Stomach (tissue), 9 donors: Measurements from ENCODE around the gene TRIM3. TPM values are rescaled to one million over a fixed set of nuclear protein-coding genes. Genes with fewer than 3 reads are reported as not detected.

Experiments used
- DNase-seq, 2 donors: peaks; one replicate each; pipeline versions ENCODE4 v3.0.0 to v3.0.0-alpha.2; 2013 to 2019
- H3K27ac ChIP-seq, 5 donors: fragments of 200-600 bp in 4 of 5; sonication (generic) in 4 of 5; one replicate each; pipeline ENCODE4 v1.5.1; 2013 to 2019; ENCODE audit warnings: mild to moderate bottlenecking in 1 of 5, moderate library complexity in 1 of 5
- H3K27me3 ChIP-seq, 3 donors: fragments of 200-600 bp; sonication (generic); one replicate each; pipeline ENCODE4 v1.5.1; 2017 to 2019; ENCODE audit warnings: mixed run types in 1 of 3
- H3K36me3 ChIP-seq, 4 donors: fragments of 200-600 bp; sonication (generic); 1 replicate in 3 of 4; 2 replicates in 1 of 4; pipeline ENCODE4 v1.5.1; 2016 to 2019
- H3K4me1 ChIP-seq, 4 donors: fragments of 200-600 bp; sonication (generic); one replicate each; pipeline ENCODE4 v1.5.1; 2016 to 2019
- H3K4me3 ChIP-seq, 4 donors: fragments of 200-600 bp; sonication (generic) in 3 of 4; one replicate each; pipeline ENCODE4 v1.5.1; 2016 to 2019; ENCODE audit warnings: mild to moderate bottlenecking in 1 of 4
- H3K9me3 ChIP-seq, 4 donors: fragments of 200-600 bp; sonication (generic); one replicate each; pipeline ENCODE4 v1.5.1; 2016 to 2019
- CTCF ChIP-seq, 7 experiments: fragments of 450-650 bp in 4 of 7; fragments of 200-600 bp in 3 of 7; sonication (generic) in 3 of 7; IDR thresholded peaks; one replicate each; pipeline ENCODE4 v1.5.1; 2016 to 2019; ENCODE audit warnings: antibody characterized with exemption in 7 of 7, control low read depth in 2 of 7, mild to moderate bottlenecking in 1 of 7
- EP300 ChIP-seq: sonication (generic); formaldehyde crosslinking; IDR thresholded peaks from one replicate; pipeline ENCODE4 v1.6.1; 2017; ENCODE audit warnings: antibody characterized with exemption
- POLR2A ChIP-seq, 4 donors: fragments of 450-650 bp; IDR thresholded peaks; one replicate each; pipeline ENCODE4 v1.6.1; 2016; ENCODE audit warnings: antibody characterized with exemption in 4 of 4, control low read depth in 2 of 4, mild to moderate bottlenecking in 1 of 4, moderate library complexity in 1 of 4
- POLR2AphosphoS5 ChIP-seq, 3 donors: sonication (generic); formaldehyde crosslinking; IDR thresholded peaks; one replicate each; pipeline ENCODE4 v1.6.1; 2016; ENCODE audit warnings: antibody characterized with exemption in 3 of 3
- WGBS, 5 donors: extraction: QIAGEN DNeasy Blood & Tissue Kit in 3 of 5; methylation state at CpG; one replicate each; pipeline versions ENCODE4 v1.1.5 to v1.1.7; 2013 to 2018; 5-methylcytosine and 5-hydroxymethylcytosine counted together
- intact Hi-C: fragments of 100-400 bp; cut with DNase I; formaldehyde crosslinking; loops from one replicate; pipeline ENCODE4 v1.15.1; 2023; ENCODE audit warnings: low total_unique reads
- polyA plus RNA-seq, 3 donors: library from polyadenylated mRNA; stranded (reverse); fragments of 200-250 nt; gene quantifications; one replicate each; pipeline ENCODE4 v1.2.3, GENCODE V29; 2013
- total RNA-seq, 5 donors: library from RNA; depleted of rRNA; stranded (reverse); fragments of >200 nt; gene quantifications; one replicate each; pipeline versions ENCODE4 v1.1.0 to v1.2.3, GENCODE V29; 2014 to 2016
- donor health status: healthy with polysubstance abuse.
- donor health status: Bipolar disorder and iron deficiency.
- donor health status: healthy.

The TRIM3 gene
- total and polyA plus RNA-seq, 8 donors = 10.9 to 474 (median 25.6) TPM

- no peaks in the 10 kb centered on the region for H3K27me3 ChIP-seq
- no peaks in the 10 kb centered on the region for H3K9me3 ChIP-seq
- H3K4me3 ChIP-seq = no peak overlapping the region
- no peak for DNase-seq
- peaks cover 4 to 60% (median 42%) of the 10 kb centered on the region in 4 donors for H3K36me3 ChIP-seq
- no peaks in the 10 kb centered on the region for H3K4me1 ChIP-seq
- H3K27ac ChIP-seq = no peak overlapping the region
- intact Hi-C loops = no loop called here
- no peak for TF ChIP-seq EP300
- no peak for TF ChIP-seq CTCF (IDR thresholded peaks at IDR 0.05)
- TF ChIP-seq POLR2AphosphoS5 (IDR thresholded peaks at IDR 0.05) = no peak
- TF ChIP-seq POLR2A (IDR thresholded peaks at IDR 0.05) = no peak
Observed at GRCh38 chr11:6516865-6517264, 43.1 kb upstream of the TRIM3 start.

- Histone ChIP-seq H3K9me3 (no peaks in the 10 kb centered on the region), H3K27me3 (no peaks in the 10 kb centered on the region), H3K4me1 (no peaks in the 10 kb centered on the region), H3K27ac (no peak overlapping the region), H3K4me3 (no peak overlapping the region), H3K36me3 (peaks cover 4 to 46% (median 39%) of the 10 kb centered on the region in 4 donors)
- intact Hi-C loops = loop anchor here (10.0 kb wide), 1 partner anchor 131 kb away; no protein-coding TSS in a partner anchor
- WGBS, 5 donors = 51 to 62% (median 53%) methylated on average over 2 of the region's 2 CpGs
- peak in 1 of 2 donors; percentile 71 for DNase-seq
- TF ChIP-seq EP300 = no peak
- peak in 5 of 7 experiments; percentile 55 to 78 (median 68) for TF ChIP-seq CTCF (IDR thresholded peaks at IDR 0.05)
- no peak for TF ChIP-seq POLR2A (IDR thresholded peaks at IDR 0.05)
- TF ChIP-seq POLR2AphosphoS5 (IDR thresholded peaks at IDR 0.05) = peak in 1 of 3 donors; percentile 65
Observed at GRCh38 chr11:6505577-6506240, 32.0 kb upstream of the TRIM3 start.

GRCh38 chr11:6504166-6504565 lies 30.4 kb upstream of the TRIM3 start:
- H3K36me3 ChIP-seq = peaks cover 0 to 36% (median 32%) of the 10 kb centered on the region in 4 donors
- H3K4me3 ChIP-seq = no peak overlapping the region
- no peak for TF ChIP-seq POLR2AphosphoS5 (IDR thresholded peaks at IDR 0.05)
- no peak for TF ChIP-seq CTCF (IDR thresholded peaks at IDR 0.05)
- no peak for TF ChIP-seq EP300
- no peak overlapping the region for H3K27ac ChIP-seq
- 75 to 84% (median 77%) methylated on average over 3 of the region's 3 CpGs for WGBS, 5 donors
- H3K4me1 ChIP-seq = no peaks in the 10 kb centered on the region
- no peak for DNase-seq
- intact Hi-C loops = loop anchor here (10.0 kb wide), 1 partner anchor 129 kb away; no protein-coding TSS in a partner anchor
- H3K9me3 ChIP-seq = no peaks in the 10 kb centered on the region
- H3K27me3 ChIP-seq = no peaks in the 10 kb centered on the region

GRCh38 chr11:6502382-6502781 lies 28.6 kb upstream of the TRIM3 start:
- peaks cover 0 to 17% (median 10%) of the 10 kb centered on the region in 4 donors for H3K4me1 ChIP-seq
- peaks cover 0 to 44% (median 38%) of the 10 kb centered on the region in 4 donors for H3K36me3 ChIP-seq
- no peak for DNase-seq
- no peak for TF ChIP-seq POLR2AphosphoS5 (IDR thresholded peaks at IDR 0.05)
- TF ChIP-seq CTCF (IDR thresholded peaks at IDR 0.05) = no peak
- no peak for TF ChIP-seq EP300
- TF ChIP-seq POLR2A (IDR thresholded peaks at IDR 0.05) = no peak
- no peaks in the 10 kb centered on the region for H3K27me3 ChIP-seq
- 87 to 95% (median 92%) methylated on average over 3 of the region's 3 CpGs for WGBS, 5 donors
- no peaks in the 10 kb centered on the region for H3K9me3 ChIP-seq
- H3K4me3 ChIP-seq = no peak overlapping the region
- H3K27ac ChIP-seq = no peak overlapping the region
- intact Hi-C loops = loop anchor here (10.0 kb wide), 1 partner anchor 128 kb away; no protein-coding TSS in a partner anchor
